IgD-negative memory B cell (primary cell): ENCODE measurements around the gene PTGES2. TPM values are rescaled to one million over a fixed set of nuclear protein-coding genes. Genes with fewer than 3 reads are reported as not detected.

Experiments
- polyA plus RNA-seq: library from polyadenylated mRNA; unstranded; fragments of 300-500 nt; fragmentation: Illumina TruSeq; gene quantifications from one replicate; pipeline ENCODE4 v1.2.3, GENCODE V29; 2021

PTGES2 gene
- polyA plus RNA-seq, 1 donor from 2014 or later = 57.4 TPM

Other genes starting within 250 kb of the PTGES2 start
- gene ST6GALNAC6, start 228.1 kb downstream of the PTGES2 start, polyA plus RNA-seq = 38.9 TPM
- gene ST6GALNAC4, start 210.7 kb downstream of the PTGES2 start, polyA plus RNA-seq = 32.5 TPM
- 1.1 TPM for gene PIP5KL1, start 197.0 kb downstream of the PTGES2 start, polyA plus RNA-seq
- 44.9 TPM for gene DPM2, start 189.9 kb downstream of the PTGES2 start, polyA plus RNA-seq
- 90.5 TPM for gene EEIG1, start 146.7 kb downstream of the PTGES2 start, polyA plus RNA-seq
- gene NAIF1, start 60.4 kb downstream of the PTGES2 start, polyA plus RNA-seq = 12.7 TPM
- 7.4 TPM for gene SLC25A25, start 59.5 kb downstream of the PTGES2 start, polyA plus RNA-seq
- gene LCN2, start 21.7 kb upstream of the PTGES2 start, polyA plus RNA-seq = 1.5 TPM
- 145 TPM for gene BBLN, start 32.5 kb upstream of the PTGES2 start, polyA plus RNA-seq
- gene CIZ1, start 63.8 kb upstream of the PTGES2 start, polyA plus RNA-seq = 37.0 TPM
- gene DNM1, start 75.7 kb upstream of the PTGES2 start, polyA plus RNA-seq = 0.18 TPM
- 10.3 TPM for gene GOLGA2, start 148.3 kb upstream of the PTGES2 start, polyA plus RNA-seq
- gene SWI5, start 148.5 kb upstream of the PTGES2 start, polyA plus RNA-seq = 25.4 TPM
- 27.6 TPM for gene TRUB2, start 194.7 kb upstream of the PTGES2 start, polyA plus RNA-seq
- gene COQ4, start 195.1 kb upstream of the PTGES2 start, polyA plus RNA-seq = 36.4 TPM
- 6.9 TPM for gene SLC27A4, start 212.8 kb upstream of the PTGES2 start, polyA plus RNA-seq
- gene URM1, start 243.6 kb upstream of the PTGES2 start, polyA plus RNA-seq = 53.9 TPM